NK-92 (cell line): ENCODE measurements around the gene CMSS1.

ENCODE experiments used
- DNase-seq: peaks from one replicate; lab custom pipeline; 2025; ENCODE audit not compliant: unreplicated experiment; lab: John Stamatoyannopoulos, UW

The CMSS1 gene

GRCh38 chr3:100124201-100124761 lies 306.6 kb downstream of the CMSS1 start:
- DNase-seq, result no peak

DNA sequence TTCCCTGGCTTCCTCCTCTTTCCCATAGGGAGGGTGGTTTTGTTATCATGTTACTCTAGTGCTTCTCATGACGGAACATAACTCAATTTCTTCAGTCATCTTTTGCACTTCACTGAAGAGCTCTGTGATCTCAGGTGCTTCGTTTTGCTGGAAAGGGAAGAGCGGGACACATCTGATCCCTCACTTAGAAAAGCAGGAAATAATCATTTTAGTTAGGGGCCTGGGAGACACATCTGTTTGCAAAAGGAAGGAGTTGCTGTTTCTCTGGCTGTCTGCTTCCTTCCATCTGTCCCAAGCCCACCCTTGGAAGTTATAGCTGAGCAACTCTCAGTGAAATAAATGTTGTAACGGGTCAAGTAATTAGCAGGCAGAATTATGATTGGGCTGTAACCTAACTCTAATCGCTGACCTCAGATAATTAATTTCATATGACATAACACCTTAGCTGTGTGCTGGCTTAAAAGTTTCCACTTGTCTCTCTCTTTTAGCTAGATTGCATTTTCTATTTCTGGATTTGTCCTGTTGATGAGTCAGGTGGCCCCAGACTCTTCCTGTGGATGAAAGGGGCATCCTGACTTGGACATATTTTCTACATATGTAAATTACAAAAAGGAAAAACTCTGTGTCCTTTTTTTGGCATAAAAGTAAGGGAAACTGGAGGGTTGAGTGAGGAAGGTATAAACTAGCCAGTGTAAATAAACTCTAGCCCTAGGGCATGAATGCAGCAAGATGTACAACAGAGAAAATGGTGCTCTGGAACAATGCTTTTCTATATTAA lies 307.7 kb downstream of the CMSS1 start:
- DNase-seq, result no peak

- DNase-seq, result no peak
These were observed 310.1 kb downstream of the CMSS1 start for GRCh38 chr3:100127792-100128191.

GRCh38 chr3:100128565-100128964 lies 310.9 kb downstream of the CMSS1 start:
- no peak for DNase-seq

GRCh38 chr3:100129941-100130340 lies 312.3 kb downstream of the CMSS1 start:
- no peak for DNase-seq

GRCh38 chr3:100131241-100131640 lies 313.6 kb downstream of the CMSS1 start:
- no peak for DNase-seq

- no peak for DNase-seq
These were observed 319.3 kb downstream of the CMSS1 start for GRCh38 chr3:100136921-100137320.

DNA sequence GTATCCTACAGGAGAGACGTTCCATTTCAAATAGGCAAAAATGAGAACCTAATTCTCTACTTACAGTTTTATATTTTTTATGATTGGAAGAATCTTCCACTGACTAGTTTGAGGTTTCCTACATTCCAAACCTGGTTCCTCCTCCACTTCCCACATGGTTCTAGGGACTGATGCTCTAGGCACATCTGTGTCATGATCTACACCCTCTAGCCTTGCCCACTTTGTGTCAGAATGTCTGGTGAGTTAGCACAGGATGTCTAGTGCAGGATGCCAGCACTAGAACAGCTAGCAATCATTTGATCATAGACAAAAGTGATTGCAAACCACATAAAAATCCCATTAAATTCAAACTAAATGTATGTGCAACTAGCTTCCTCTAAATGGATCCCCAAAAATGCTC lies 323.3 kb downstream of the CMSS1 start:
- no peak for DNase-seq

DNA sequence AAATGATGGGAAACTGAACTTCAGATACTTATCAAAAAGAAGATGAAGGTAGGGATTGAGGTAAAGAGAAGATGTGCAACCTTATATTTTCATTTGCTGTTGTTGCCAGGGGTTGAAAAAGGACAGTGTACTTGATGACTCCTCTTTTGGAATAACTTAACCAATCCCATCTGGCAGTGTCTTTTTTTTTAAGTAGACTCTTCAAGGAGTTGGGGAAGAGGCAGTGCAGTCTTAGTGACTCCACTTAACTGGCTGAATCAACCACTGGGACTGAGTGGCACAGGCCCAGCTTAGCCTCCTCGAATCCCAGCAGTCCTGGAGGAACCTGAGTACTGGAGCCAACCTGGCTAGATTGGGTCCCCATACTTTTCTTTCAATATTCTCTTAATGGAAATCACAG lies 323.9 kb downstream of the CMSS1 start:
- DNase-seq, result no peak

DNA sequence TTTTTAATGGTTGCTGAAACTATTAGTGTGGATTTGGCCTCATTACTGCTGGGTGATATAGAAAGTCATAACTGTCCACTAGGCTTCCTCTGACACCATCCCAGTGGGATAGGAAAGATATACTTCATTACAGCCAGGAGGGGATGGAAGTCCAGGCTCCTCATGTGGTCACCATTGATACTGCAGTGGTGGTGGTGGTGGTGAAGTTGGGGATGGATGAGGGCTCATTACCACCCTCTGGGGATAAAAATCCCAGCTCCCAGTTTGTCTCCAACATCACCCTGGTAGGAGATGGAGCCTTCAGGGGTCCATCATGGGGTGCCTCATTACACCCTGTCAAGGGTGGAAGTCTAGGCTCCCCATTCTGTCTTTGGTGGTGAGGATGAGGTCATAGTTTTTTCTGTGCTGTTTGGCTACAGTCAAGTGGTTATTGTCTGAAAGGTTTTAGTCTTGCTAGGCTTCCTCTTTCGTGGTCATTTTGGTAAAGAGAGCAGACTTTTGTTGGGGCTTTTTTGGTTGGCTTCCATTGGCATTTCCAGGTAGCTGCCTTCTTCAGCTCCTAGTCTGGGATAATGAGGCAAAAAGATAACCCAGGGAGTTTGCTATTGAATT lies 326.7 kb downstream of the CMSS1 start:
- no peak for DNase-seq

GRCh38 chr3:100149130-100149529 lies 331.5 kb downstream of the CMSS1 start:
- no peak for DNase-seq

GRCh38 chr3:100149713-100150415 lies 332.2 kb downstream of the CMSS1 start:
- DNase-seq, result no peak

DNA sequence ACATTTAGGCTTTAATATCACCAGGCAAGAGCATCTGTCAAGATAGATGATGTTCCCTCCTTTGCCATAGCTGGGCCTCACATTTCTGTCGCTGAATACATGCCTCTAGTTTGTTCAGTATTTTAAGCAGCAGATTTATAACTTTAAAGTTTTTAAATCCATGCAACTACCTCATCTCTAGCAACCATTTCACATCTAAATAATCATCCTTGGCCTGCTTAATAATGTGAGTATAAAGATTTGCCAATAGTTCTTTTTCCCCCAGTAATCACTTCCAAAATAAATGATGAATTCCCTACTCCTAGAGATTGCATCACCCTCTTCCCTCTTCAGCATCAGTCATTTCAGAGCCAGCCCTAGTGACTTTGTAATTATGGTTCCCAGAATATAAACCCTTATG lies 332.8 kb downstream of the CMSS1 start:
- no peak for DNase-seq

- DNase-seq, result no peak
These were observed 333.5 kb downstream of the CMSS1 start for GRCh38 chr3:100151024-100151707.

GRCh38 chr3:100154171-100154570 lies 336.5 kb downstream of the CMSS1 start:
- no peak for DNase-seq

DNA sequence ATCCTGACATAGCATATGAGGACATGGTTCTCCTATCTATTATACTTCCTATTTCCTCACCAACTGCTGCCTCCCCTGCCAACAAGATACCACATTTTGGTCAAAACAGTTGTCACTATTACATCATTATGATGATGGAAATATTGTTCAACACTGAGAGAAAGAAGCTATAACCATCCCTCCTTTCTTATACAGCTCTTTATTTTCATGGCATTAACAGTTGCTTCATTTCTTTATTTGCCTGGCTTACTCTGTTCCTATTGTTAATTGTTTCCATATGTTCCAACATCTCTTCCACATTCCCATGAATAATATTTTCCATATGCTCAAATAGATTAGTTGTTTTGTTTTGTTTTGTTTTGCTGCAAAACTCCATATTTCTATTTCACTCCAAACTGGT lies 337.5 kb downstream of the CMSS1 start:
- DNase-seq, result no peak

GRCh38 chr3:100155590-100155989 lies 337.9 kb downstream of the CMSS1 start:
- no peak for DNase-seq

DNA sequence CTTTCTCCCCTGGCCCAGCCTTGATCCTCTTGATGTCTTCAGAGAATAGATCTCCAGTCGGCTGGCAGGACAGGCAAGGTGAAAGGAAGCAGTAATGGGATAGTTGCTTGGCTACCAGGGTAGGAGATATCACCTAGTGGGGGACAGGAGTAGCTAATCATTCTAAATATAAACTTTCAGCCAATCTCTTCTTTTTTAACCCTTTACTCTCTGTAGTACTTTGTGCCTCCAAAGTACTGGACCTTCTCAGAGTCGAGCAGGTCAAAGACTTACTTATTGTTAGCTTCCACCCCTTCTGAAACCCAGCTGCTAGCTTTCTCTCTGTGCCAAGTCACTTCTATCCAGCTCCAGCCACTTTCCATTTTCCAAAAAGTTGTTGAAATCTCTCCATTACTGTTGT lies 340.0 kb downstream of the CMSS1 start:
- DNase-seq, result no peak

- no peak for DNase-seq
These were observed 341.3 kb downstream of the CMSS1 start for GRCh38 chr3:100158918-100159330.

DNA sequence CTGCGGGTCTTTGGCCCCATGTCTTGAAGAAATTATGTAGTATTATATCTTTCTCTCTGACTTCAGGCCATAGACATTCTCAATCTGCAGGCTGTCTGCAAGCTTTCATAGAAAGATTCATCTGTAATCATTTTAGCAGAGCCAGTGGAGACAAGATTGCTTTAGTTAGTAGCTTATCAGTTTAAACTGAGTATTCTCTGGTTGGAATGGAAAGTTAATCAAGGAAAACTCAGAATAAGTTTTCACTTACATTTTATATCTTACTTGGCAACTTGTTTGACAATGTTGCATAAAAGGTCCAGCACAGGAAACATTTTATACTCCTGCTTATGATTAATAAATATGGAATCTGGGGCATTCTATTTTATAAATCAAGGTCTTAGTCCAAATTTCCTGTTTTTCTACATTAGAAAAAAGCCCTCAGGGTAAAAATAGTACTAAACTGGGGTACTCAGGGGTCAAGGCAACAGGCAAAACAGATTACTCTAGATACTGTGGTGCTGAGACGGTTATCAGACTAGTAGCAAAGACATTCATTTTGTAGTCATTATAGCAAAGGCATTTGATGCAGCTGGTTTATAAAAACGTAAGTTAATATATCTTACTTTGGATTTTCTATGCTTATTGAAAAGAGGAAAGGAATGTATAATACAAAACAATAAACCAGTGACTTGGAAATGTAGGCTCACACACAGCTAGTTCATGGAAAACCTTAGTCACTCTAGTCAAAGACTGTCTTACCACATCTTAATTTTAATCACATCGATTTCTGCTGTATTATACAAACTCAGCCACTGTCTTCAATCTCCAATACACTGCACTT lies 341.9 kb downstream of the CMSS1 start:
- no peak for DNase-seq
